SK-N-MC (cell line): ENCODE data around the gene ZNF446.
"Not testable (repeated sequence)": the region's sequence is repeated elsewhere in the genome, so short reads cannot be mapped to it uniquely, and the experiment has no call there.

Experiments
- EZH2 ChIP-seq: fragments of 200-600 bp; sonication (generic); IDR thresholded peaks from one replicate; pipeline ENCODE4 v1.6.1; 2017; ENCODE audit warnings: antibody characterized with exemption
- POLR2AphosphoS5 ChIP-seq: IDR thresholded peaks from 2 replicates; pipeline ENCODE4 v1.6.1; 2012; ENCODE audit warnings: mild to moderate bottlenecking, low read depth, low read length, borderline replicate concordance

- not testable (repeated sequence) for TF ChIP-seq EZH2, POLR2AphosphoS5
These were observed 5.2 kb upstream of the ZNF446 start for GRCh38 chr19:58470837-58471543.
